ENCODE results near the gene PNLIPRP1.

Gene PNLIPRP1

GRCh38 chr10:116626815-116627214 is 36.1 kb downstream of the PNLIPRP1 start:
- no peak for DNase-seq (ENCODE audit: low read depth)
- no peak overlapping the region for H3K4me3 ChIP-seq (ENCODE audit: low read depth, low read length)

- peak overlapping the region; percentile 26 for H3K4me3 ChIP-seq (ENCODE audit: low read depth, low read length)
- no peak for DNase-seq (ENCODE audit: low read depth)
Observed at GRCh38 chr10:116627386-116627933, 36.7 kb downstream of the PNLIPRP1 start.

DNA sequence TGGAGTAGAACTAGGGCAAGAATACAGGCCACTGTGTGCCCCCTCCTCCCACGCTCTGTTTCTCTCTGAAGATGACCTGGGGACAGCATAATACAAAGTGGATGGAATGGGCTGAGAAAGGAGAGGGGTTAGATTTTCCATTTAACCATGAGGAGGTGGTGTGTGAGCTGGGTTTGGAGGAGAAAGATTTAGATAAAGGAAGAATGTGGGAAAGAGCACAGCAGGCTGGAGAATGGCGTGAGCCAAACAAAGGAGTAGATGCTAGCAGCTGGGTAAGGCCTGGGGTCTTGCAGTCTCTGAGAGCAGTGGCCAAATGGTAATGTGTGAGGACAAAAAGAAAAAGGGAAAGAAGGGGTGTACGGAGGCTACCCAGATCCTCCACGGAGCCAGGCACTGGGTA is 38.6 kb downstream of the PNLIPRP1 start:
- no peak for DNase-seq (ENCODE audit: low read depth)
- no peak overlapping the region for H3K4me3 ChIP-seq (ENCODE audit: low read depth, low read length)

DNA sequence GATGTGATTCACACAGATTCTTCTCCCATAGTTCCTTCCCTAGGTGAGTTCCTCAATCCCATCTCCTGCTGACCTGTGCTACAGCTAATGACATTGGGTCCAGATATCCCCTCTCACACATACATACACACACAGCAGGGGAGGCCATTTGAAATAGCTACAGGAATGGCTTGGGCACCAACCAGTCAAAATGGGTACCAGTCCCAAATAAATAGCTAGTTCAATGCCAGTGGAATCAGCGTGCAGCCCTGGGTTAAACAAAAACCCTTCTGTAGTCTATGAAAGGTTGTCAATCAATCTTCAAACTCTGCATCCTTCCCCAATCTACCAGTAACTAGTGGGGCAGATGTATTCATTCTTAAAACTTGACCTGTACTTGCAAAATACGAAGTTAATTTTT is 39.3 kb downstream of the PNLIPRP1 start:
- DNase-seq (ENCODE audit: low read depth) = no peak
- no peak overlapping the region for H3K4me3 ChIP-seq (ENCODE audit: low read depth, low read length)

DNA sequence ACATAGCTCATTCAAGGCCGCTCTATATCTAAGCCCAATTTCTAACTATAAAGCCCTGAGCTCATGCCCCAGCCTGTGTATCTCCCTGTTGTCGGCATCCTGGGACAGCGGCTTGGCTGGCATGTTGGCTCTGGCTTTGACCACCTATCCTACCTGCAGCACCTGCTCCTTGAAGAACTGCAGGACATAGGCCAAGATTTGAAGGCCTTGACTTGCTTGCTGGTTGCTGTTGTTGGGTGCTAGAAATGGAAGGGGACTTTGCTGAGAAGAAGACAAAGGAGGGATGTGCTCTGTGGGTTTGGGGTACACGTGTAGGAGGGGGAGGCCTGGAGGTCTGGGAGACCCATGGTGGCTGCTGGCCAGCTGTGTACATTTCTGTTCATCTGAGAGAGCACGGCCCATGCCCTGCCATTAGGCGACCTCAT is 41.1 kb downstream of the PNLIPRP1 start:
- no peak for DNase-seq (ENCODE audit: low read depth)
- H3K4me3 ChIP-seq (ENCODE audit: low read depth, low read length) = no peak overlapping the region

DNA sequence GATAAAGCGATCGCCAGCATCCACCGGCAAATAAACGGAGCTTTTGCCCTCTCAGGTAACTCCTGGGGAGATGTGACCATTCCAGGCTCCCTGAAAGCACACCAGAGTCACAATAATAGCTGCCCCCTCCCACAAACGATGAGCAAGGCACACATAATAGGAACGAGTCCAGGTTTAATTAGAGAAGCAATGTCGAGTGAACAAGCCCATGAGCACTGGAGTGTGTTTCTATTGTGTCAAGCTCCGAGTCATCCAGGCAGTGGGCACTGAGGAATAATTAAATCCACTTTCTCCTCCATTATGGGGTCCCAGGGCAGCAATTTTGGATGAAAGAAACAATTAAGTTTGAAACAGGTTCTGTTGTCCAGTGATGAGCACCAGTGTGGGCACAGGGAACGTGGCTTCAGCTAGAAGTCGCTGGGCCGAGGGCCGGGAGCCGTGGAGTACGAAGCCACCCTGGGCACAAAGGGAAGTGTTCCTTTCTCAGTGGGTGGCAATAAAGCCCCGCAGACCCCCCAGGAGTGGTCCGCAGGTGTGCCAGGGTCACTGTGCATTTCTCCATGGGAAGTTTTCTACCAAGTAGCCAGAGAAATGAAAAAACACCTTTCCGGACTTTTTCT is 41.9 kb downstream of the PNLIPRP1 start:
- DNase-seq (ENCODE audit: low read depth) = no peak
- no peak overlapping the region for H3K4me3 ChIP-seq (ENCODE audit: low read depth, low read length)

DNA sequence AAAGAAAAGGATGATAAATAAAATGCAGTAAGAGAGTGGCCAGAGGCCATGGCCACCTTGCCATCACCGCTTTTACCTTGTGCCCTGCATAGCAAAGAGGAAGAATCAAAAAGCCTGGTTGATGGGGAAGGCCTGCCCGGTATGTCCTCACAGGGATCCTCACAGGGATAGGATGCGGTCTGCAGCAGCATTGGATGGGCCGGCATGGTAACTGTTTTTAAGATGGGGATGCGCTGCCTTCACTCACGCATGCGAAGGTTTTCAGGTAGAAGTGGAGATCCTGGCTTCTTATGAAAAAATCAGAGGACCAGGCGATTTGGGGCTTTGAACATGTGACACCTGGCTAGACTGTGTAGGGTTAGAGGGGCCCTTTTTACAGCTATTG is 42.4 kb downstream of the PNLIPRP1 start:
- DNase-seq (ENCODE audit: low read depth) = no peak
- H3K4me3 ChIP-seq (ENCODE audit: low read depth, low read length) = no peak overlapping the region

- no peak overlapping the region for H3K4me3 ChIP-seq (ENCODE audit: low read depth, low read length)
- DNase-seq (ENCODE audit: low read depth) = no peak
Observed at GRCh38 chr10:116634126-116634975, 43.6 kb downstream of the PNLIPRP1 start.

DNA sequence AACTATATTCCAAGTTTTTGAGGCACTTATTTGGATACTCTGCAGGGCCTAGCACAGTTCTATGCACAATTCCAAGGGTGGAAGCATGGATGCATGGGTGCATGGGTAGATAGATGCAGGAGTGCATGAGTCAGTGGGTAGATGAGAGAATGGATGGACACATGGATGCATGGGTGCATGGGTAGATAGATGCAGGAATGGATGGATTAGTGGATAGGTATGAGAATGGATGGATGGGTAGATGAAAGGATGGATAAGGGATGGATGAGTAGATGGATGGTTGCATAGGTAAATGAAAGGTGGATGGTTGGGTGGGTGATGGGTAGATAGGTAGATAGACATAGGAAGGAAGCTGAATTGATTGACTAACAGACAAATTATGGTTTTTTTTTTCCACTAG is 45.6 kb downstream of the PNLIPRP1 start:
- no peak overlapping the region for H3K4me3 ChIP-seq (ENCODE audit: low read depth, low read length)
- DNase-seq (ENCODE audit: low read depth) = no peak

- H3K4me3 ChIP-seq (ENCODE audit: low read depth, low read length) = no peak overlapping the region
- DNase-seq (ENCODE audit: low read depth) = no peak
Observed at GRCh38 chr10:116636976-116637375, 46.2 kb downstream of the PNLIPRP1 start.

GRCh38 chr10:116637830-116638229 is 47.1 kb downstream of the PNLIPRP1 start:
- DNase-seq (ENCODE audit: low read depth) = no peak
- no peak overlapping the region for H3K4me3 ChIP-seq (ENCODE audit: low read depth, low read length)

GRCh38 chr10:116646502-116646901 is 55.7 kb downstream of the PNLIPRP1 start:
- DNase-seq (ENCODE audit: low read depth) = no peak

DNA sequence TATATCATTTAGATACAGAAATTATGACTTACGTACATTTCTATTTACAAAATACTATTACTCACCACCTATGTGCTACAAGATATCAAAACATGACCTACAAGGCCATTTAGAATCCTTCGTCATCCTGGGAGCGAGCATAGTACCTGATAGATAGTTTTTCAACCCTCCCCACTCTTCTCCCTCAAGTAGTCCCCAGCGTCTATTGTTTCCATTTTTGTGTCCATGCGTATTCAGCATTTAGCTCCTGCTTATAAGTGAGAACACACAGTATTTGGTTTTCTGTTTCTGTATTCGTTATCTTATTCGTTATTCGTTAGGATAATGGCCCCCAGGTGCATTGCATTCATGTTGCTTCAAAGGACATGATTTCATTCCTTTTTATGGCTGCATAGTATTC is 58.1 kb downstream of the PNLIPRP1 start:
- DNase-seq (ENCODE audit: low read depth) = no peak
- H3K4me3 ChIP-seq (ENCODE audit: low read depth, low read length) = no peak overlapping the region

More at GRCh38 chr10:116646502-116646901, 55.7 kb downstream of the PNLIPRP1 start:
- no peak overlapping the region for H3K4me3 ChIP-seq (ENCODE audit: low read depth, low read length)

DNA sequence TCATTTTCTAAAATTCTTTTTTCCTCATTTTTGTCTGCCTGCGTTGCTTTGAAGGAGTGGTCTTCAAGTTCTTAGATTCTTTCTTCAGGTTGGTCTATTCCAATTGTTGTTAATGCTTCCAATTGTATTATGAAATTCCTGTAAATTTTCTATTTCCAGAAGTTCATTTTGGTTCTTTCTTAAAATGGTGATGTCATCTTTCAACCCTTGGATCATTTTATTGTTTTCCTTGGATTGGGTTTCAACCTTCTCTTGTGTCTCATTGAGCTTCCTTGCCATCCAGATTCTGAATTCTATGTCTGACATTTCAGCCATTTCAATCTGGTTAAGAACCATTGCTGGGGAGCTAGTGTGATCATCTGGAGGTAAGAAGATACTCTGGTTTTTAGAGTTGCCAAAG is 63.1 kb downstream of the PNLIPRP1 start:
- no peak for DNase-seq (ENCODE audit: low read depth)
- no peak overlapping the region for H3K4me3 ChIP-seq (ENCODE audit: low read depth, low read length)

- no peak for DNase-seq (ENCODE audit: low read depth)
- no peak overlapping the region for H3K4me3 ChIP-seq (ENCODE audit: low read depth, low read length)
Observed at GRCh38 chr10:116654816-116655215, 64.1 kb downstream of the PNLIPRP1 start.

DNA sequence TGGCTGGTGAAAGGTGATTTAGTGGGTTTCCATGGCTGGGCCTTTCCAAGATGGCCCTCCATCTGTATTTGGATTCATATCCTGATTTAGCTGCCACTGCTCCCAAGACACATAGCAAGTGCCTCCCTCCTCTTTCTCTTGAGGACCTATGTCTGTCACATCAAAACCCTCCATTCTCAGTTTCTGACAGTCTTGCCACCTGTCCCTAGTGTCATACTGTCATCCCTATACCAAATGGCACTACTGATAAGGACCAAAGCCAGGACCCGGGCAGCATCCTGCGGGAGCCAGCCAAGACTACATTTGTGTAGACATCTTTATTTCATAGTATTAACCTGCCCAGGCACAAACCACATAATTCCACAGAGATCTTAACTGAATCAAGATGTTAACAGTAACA is 64.8 kb downstream of the PNLIPRP1 start:
- DNase-seq (ENCODE audit: low read depth) = no peak
- H3K4me3 ChIP-seq (ENCODE audit: low read depth, low read length) = no peak overlapping the region

GRCh38 chr10:116656044-116656443 is 65.3 kb downstream of the PNLIPRP1 start:
- no peak for DNase-seq (ENCODE audit: low read depth)
- H3K4me3 ChIP-seq (ENCODE audit: low read depth, low read length) = no peak overlapping the region

DNA sequence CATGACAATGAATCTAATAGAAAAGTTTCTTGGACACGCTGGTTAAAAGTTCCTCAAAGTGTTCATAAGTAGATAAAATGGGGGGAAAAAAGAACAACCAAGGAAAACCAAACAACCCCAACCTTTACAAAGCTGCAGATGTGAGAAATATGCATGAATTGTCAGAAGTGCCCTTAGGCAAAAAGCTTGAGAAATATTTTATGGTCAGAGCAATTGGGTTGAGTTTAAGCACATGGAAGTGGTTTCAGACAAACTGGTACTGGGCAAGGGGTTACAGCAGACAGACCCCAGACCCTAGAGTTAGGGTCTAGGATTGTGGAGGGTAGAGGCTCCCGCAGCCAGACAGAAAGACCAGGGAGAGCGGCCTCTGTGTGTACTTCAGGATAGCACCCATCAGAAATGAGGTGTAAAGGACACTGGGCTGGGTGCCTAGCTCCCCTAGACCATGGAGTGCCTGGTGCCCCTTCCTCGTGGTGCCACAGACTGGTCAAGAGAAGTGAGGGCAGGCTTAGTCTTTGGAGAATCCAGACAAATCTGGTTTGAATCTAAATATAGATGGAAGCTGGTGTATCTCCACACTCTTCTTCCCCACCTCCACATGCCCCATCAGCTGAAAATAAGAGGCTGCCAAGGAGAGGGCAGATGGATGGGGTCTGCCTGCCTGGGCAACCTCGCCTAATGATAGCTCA is 67.2 kb downstream of the PNLIPRP1 start:
- no peak for DNase-seq (ENCODE audit: low read depth)
- H3K4me3 ChIP-seq (ENCODE audit: low read depth, low read length) = no peak overlapping the region

All from skeletal muscle cell (primary cell).